ENCODE data around the gene ALDH4A1. TPM values are rescaled to one million over a fixed set of nuclear protein-coding genes. Genes with fewer than 3 reads are reported as not detected.
A peak's percentile ranks its signal among the peaks of the same experiment; 100 is the strongest.

ALDH4A1 gene
- total and polyA plus RNA-seq, 10 of the 15 experiments (the other 5 are each of a cell fraction or from before 2014, with no cell fraction given) = 0.06 to 25.5 (median 13.0) TPM

- TF ChIP-seq, protein P1, sequence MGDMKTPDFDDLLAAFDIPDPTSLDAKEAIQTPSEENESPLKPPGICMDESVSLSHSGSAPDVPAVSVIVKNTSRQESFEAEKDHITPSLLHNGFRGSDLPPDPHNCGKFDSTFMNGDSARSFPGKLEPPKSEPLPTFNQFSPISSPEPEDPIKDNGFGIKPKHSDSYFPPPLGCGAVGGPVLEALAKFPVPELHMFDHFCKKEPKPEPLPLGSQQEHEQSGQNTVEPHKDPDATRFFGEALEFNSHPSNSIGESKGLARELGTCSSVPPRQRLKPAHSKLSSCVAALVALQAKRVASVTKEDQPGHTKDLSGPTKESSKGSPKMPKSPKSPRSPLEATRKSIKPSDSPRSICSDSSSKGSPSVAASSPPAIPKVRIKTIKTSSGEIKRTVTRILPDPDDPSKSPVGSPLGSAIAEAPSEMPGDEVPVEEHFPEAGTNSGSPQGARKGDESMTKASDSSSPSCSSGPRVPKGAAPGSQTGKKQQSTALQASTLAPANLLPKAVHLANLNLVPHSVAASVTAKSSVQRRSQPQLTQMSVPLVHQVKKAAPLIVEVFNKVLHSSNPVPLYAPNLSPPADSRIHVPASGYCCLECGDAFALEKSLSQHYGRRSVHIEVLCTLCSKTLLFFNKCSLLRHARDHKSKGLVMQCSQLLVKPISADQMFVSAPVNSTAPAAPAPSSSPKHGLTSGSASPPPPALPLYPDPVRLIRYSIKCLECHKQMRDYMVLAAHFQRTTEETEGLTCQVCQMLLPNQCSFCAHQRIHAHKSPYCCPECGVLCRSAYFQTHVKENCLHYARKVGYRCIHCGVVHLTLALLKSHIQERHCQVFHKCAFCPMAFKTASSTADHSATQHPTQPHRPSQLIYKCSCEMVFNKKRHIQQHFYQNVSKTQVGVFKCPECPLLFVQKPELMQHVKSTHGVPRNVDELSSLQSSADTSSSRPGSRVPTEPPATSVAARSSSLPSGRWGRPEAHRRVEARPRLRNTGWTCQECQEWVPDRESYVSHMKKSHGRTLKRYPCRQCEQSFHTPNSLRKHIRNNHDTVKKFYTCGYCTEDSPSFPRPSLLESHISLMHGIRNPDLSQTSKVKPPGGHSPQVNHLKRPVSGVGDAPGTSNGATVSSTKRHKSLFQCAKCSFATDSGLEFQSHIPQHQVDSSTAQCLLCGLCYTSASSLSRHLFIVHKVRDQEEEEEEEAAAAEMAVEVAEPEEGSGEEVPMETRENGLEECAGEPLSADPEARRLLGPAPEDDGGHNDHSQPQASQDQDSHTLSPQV (IDR thresholded peaks at IDR 0.05) = no peak
- TF ChIP-seq TAF1 (IDR thresholded peaks at IDR 0.05; ENCODE audit: borderline replicate concordance, low read depth, low read length) = peak; percentile 65; the same call in 1 of the 2 replicates
- TF ChIP-seq JUND (IDR thresholded peaks at IDR 0.05; ENCODE audit: low read depth, low read length) = peak; percentile 41; the same call in 1 of the 2 replicates
- TF ChIP-seq, protein P2, sequence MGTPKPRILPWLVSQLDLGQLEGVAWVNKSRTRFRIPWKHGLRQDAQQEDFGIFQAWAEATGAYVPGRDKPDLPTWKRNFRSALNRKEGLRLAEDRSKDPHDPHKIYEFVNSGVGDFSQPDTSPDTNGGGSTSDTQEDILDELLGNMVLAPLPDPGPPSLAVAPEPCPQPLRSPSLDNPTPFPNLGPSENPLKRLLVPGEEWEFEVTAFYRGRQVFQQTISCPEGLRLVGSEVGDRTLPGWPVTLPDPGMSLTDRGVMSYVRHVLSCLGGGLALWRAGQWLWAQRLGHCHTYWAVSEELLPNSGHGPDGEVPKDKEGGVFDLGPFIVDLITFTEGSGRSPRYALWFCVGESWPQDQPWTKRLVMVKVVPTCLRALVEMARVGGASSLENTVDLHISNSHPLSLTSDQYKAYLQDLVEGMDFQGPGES (IDR thresholded peaks at IDR 0.05) = no peak
- no peak for TF ChIP-seq MXI1 (IDR thresholded peaks at IDR 0.05; ENCODE audit: low read depth, low read length)
- no peak for TF ChIP-seq PML (IDR thresholded peaks at IDR 0.05; ENCODE audit: low read length)
- TF ChIP-seq, protein P3, sequence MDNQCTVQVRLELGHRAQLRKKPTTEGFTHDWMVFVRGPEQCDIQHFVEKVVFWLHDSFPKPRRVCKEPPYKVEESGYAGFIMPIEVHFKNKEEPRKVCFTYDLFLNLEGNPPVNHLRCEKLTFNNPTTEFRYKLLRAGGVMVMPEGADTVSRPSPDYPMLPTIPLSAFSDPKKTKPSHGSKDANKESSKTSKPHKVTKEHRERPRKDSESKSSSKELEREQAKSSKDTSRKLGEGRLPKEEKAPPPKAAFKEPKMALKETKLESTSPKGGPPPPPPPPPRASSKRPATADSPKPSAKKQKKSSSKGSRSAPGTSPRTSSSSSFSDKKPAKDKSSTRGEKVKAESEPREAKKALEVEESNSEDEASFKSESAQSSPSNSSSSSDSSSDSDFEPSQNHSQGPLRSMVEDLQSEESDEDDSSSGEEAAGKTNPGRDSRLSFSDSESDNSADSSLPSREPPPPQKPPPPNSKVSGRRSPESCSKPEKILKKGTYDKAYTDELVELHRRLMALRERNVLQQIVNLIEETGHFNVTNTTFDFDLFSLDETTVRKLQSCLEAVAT (IDR thresholded peaks at IDR 0.05) = 0 out of 2 replicates have a peak, but pooled peaks have one; percentile 44
- no peak for TF ChIP-seq NFXL1 (IDR thresholded peaks at IDR 0.05; ENCODE audit: borderline replicate concordance)
- TF ChIP-seq CHD4 (IDR thresholded peaks at IDR 0.05) = no peak
- no peak for TF ChIP-seq NRF1 (conservative IDR thresholded peaks at IDR 0.05; ENCODE audit: low read depth, low read length)
- TF ChIP-seq RAD21 (IDR thresholded peaks at IDR 0.05; ENCODE audit: insufficient read depth, low read depth, low read length) = peak; percentile 28; the same call in 1 of the 2 replicates
- TF ChIP-seq BCL11A (IDR thresholded peaks at IDR 0.05; ENCODE audit: low read depth, low read length) = 0 out of 2 replicates have a peak, but pooled peaks have one; percentile 3
- TF ChIP-seq, protein P4, sequence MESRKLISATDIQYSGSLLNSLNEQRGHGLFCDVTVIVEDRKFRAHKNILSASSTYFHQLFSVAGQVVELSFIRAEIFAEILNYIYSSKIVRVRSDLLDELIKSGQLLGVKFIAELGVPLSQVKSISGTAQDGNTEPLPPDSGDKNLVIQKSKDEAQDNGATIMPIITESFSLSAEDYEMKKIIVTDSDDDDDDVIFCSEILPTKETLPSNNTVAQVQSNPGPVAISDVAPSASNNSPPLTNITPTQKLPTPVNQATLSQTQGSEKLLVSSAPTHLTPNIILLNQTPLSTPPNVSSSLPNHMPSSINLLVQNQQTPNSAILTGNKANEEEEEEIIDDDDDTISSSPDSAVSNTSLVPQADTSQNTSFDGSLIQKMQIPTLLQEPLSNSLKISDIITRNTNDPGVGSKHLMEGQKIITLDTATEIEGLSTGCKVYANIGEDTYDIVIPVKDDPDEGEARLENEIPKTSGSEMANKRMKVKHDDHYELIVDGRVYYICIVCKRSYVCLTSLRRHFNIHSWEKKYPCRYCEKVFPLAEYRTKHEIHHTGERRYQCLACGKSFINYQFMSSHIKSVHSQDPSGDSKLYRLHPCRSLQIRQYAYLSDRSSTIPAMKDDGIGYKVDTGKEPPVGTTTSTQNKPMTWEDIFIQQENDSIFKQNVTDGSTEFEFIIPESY (IDR thresholded peaks at IDR 0.05) = no peak
- no peak; the same call in 1 of the 2 replicates for TF ChIP-seq RELB (IDR thresholded peaks at IDR 0.05; ENCODE audit: low read depth)
- no peak for TF ChIP-seq SIN3A (IDR thresholded peaks at IDR 0.05; ENCODE audit: low read depth, low read length)
These were observed 24.1 kb upstream of the ALDH4A1 start (continued) for GRCh38 chr1:18926315-18927081.
